Measurements from ENCODE around the gene SUPT3H. TPM values are rescaled to one million over a fixed set of nuclear protein-coding genes. Genes with fewer than 3 reads are reported as not detected.

Gene SUPT3H
- total and polyA plus RNA-seq, 4 donors, result 2.3 to 9.4 (median 5.8) TPM

- intact Hi-C loops (cut with DNase I), result no loop called here
- 93 to 94% methylated on average over 1 of the region's 1 CpG for WGBS, 2 donors
- DNase-seq (no peak), ATAC-seq (ENCODE audit: low FRiP score) (no peak)
- Histone ChIP-seq H3K4me1 (ENCODE audit: control insufficient read depth in 1 of 2, insufficient read depth in 2 of 2, low read length in 2 of 2) (no peaks in the 10 kb centered on the region), H3K9me3 (ENCODE audit: control insufficient read depth, low read length) (no peaks in the 10 kb centered on the region), H3K36me3 (ENCODE audit: control insufficient read depth in 1 of 2, insufficient read depth in 2 of 2, low read length in 1 of 2) (no peaks in the 10 kb centered on the region), H3K27me3 (ENCODE audit: control insufficient read depth in 1 of 2, insufficient read depth in 2 of 2, low read length in 1 of 2) (no peaks in the 10 kb centered on the region), H3K4me3 (ENCODE audit: low read length in 2 of 2) (no peak overlapping the region), H3K27ac (ENCODE audit: low read depth in 1 of 2, low read length in 2 of 2) (no peak overlapping the region)
These were observed 26.1 kb downstream of the SUPT3H start for GRCh38 chr6:45351667-45352066.

GRCh38 chr6:45351076-45351475, 26.7 kb downstream of the SUPT3H start:
- peaks cover 0 to 2% of the 10 kb centered on the region in 2 donors for H3K36me3 ChIP-seq (ENCODE audit: control insufficient read depth in 1 of 2, insufficient read depth in 2 of 2, low read length in 1 of 2)
- WGBS, 2 donors, result 97 to 100% methylated on average over 3 of the region's 3 CpGs
- H3K27ac ChIP-seq (ENCODE audit: low read depth in 1 of 2, low read length in 2 of 2), result no peak overlapping the region
- H3K4me3 ChIP-seq (ENCODE audit: low read length in 2 of 2), result no peak overlapping the region
- no peaks in the 10 kb centered on the region for H3K4me1 ChIP-seq (ENCODE audit: control insufficient read depth in 1 of 2, insufficient read depth in 2 of 2, low read length in 2 of 2)
- DNase-seq, result no peak
- no peaks in the 10 kb centered on the region for H3K9me3 ChIP-seq (ENCODE audit: control insufficient read depth, low read length)
- intact Hi-C loops (cut with DNase I), result no loop called here
- H3K27me3 ChIP-seq (ENCODE audit: control insufficient read depth in 1 of 2, insufficient read depth in 2 of 2, low read length in 1 of 2), result no peaks in the 10 kb centered on the region
- no peak for ATAC-seq (ENCODE audit: low FRiP score)

GRCh38 chr6:45350186-45350710, 27.5 kb downstream of the SUPT3H start:
- no peaks in the 10 kb centered on the region for H3K9me3 ChIP-seq (ENCODE audit: control insufficient read depth, low read length)
- no peak overlapping the region for H3K27ac ChIP-seq (ENCODE audit: low read depth in 1 of 2, low read length in 2 of 2)
- no peaks in the 10 kb centered on the region for H3K27me3 ChIP-seq (ENCODE audit: control insufficient read depth in 1 of 2, insufficient read depth in 2 of 2, low read length in 1 of 2)
- peaks cover 0 to 2% of the 10 kb centered on the region in 2 donors for H3K36me3 ChIP-seq (ENCODE audit: control insufficient read depth in 1 of 2, insufficient read depth in 2 of 2, low read length in 1 of 2)
- no peak for DNase-seq
- no peaks in the 10 kb centered on the region for H3K4me1 ChIP-seq (ENCODE audit: control insufficient read depth in 1 of 2, insufficient read depth in 2 of 2, low read length in 2 of 2)
- no peak overlapping the region for H3K4me3 ChIP-seq (ENCODE audit: low read length in 2 of 2)
- intact Hi-C loops (cut with DNase I), result no loop called here
- ATAC-seq (ENCODE audit: low FRiP score), result no peak

- Histone ChIP-seq H3K9me3 (ENCODE audit: control insufficient read depth, low read length) (no peaks in the 10 kb centered on the region), H3K27me3 (ENCODE audit: control insufficient read depth in 1 of 2, insufficient read depth in 2 of 2, low read length in 1 of 2) (no peaks in the 10 kb centered on the region), H3K4me3 (ENCODE audit: low read length in 2 of 2) (no peak overlapping the region), H3K36me3 (ENCODE audit: control insufficient read depth in 1 of 2, insufficient read depth in 2 of 2, low read length in 1 of 2) (peaks cover 0 to 2% of the 10 kb centered on the region in 2 donors), H3K27ac (ENCODE audit: low read depth in 1 of 2, low read length in 2 of 2) (no peak overlapping the region), H3K4me1 (ENCODE audit: control insufficient read depth in 1 of 2, insufficient read depth in 2 of 2, low read length in 2 of 2) (no peaks in the 10 kb centered on the region)
- ATAC-seq (ENCODE audit: low FRiP score) (no peak), DNase-seq (no peak)
- intact Hi-C loops (cut with DNase I), result no loop called here
- 77 to 83% methylated on average over 2 of the region's 2 CpGs for WGBS, 2 donors
These were observed 32.8 kb downstream of the SUPT3H start for GRCh38 chr6:45344900-45345299.

- intact Hi-C loops (cut with DNase I), result no loop called here
- H3K27me3 ChIP-seq (ENCODE audit: control insufficient read depth in 1 of 2, insufficient read depth in 2 of 2, low read length in 1 of 2), result no peaks in the 10 kb centered on the region
- no peaks in the 10 kb centered on the region for H3K9me3 ChIP-seq (ENCODE audit: control insufficient read depth, low read length)
- H3K36me3 ChIP-seq (ENCODE audit: control insufficient read depth in 1 of 2, insufficient read depth in 2 of 2, low read length in 1 of 2), result no peaks in the 10 kb centered on the region
- no peaks in the 10 kb centered on the region for H3K4me1 ChIP-seq (ENCODE audit: control insufficient read depth in 1 of 2, insufficient read depth in 2 of 2, low read length in 2 of 2)
- ATAC-seq (ENCODE audit: low FRiP score) (no peak), DNase-seq (no peak)
- H3K27ac ChIP-seq (ENCODE audit: low read depth in 1 of 2, low read length in 2 of 2), result no peak overlapping the region
- H3K4me3 ChIP-seq (ENCODE audit: low read length in 2 of 2), result no peak overlapping the region
These were observed 49.2 kb downstream of the SUPT3H start for GRCh38 chr6:45328523-45328922.

GRCh38 chr6:45327956-45328522, 49.7 kb downstream of the SUPT3H start, which contains the start of gene RUNX2:
Gene RUNX2, plus strand, starts transcription at chr6:45328330. Its CDS starts 397 bp downstream, at chr6:45328727.
- DNase-seq (no peak), ATAC-seq (ENCODE audit: low FRiP score) (peak; percentile 48)
- Histone ChIP-seq H3K36me3 (ENCODE audit: control insufficient read depth in 1 of 2, insufficient read depth in 2 of 2, low read length in 1 of 2) (no peaks in the 10 kb centered on the region), H3K9me3 (ENCODE audit: control insufficient read depth, low read length) (no peaks in the 10 kb centered on the region), H3K4me3 (ENCODE audit: low read length in 2 of 2) (no peak within 1 kb of the TSS), H3K27ac (ENCODE audit: low read depth in 1 of 2, low read length in 2 of 2) (no peak within 1 kb of the TSS), H3K4me1 (ENCODE audit: control insufficient read depth in 1 of 2, insufficient read depth in 2 of 2, low read length in 2 of 2) (no peaks in the 10 kb centered on the region), H3K27me3 (ENCODE audit: control insufficient read depth in 1 of 2, insufficient read depth in 2 of 2, low read length in 1 of 2) (no peaks in the 10 kb centered on the region)
- intact Hi-C loops (cut with DNase I), result no loop called here
- WGBS, 2 donors, result 62 to 63% methylated on average over 5 of the region's 5 CpGs

GRCh38 chr6:45326698-45327417, 50.9 kb downstream of the SUPT3H start:
- Histone ChIP-seq H3K9me3 (ENCODE audit: control insufficient read depth, low read length) (no peaks in the 10 kb centered on the region), H3K27ac (ENCODE audit: low read depth in 1 of 2, low read length in 2 of 2) (no peak overlapping the region), H3K4me1 (ENCODE audit: control insufficient read depth in 1 of 2, insufficient read depth in 2 of 2, low read length in 2 of 2) (no peaks in the 10 kb centered on the region), H3K27me3 (ENCODE audit: control insufficient read depth in 1 of 2, insufficient read depth in 2 of 2, low read length in 1 of 2) (no peaks in the 10 kb centered on the region), H3K36me3 (ENCODE audit: control insufficient read depth in 1 of 2, insufficient read depth in 2 of 2, low read length in 1 of 2) (no peaks in the 10 kb centered on the region), H3K4me3 (ENCODE audit: low read length in 2 of 2) (no peak overlapping the region)
- DNase-seq (no peak), ATAC-seq (ENCODE audit: low FRiP score) (no peak)
- intact Hi-C loops (cut with DNase I), result no loop called here
- WGBS, 2 donors, result 97% methylated on average over 5 of the region's 5 CpGs

GRCh38 chr6:45323656-45324224, 54.0 kb downstream of the SUPT3H start:
- ATAC-seq (ENCODE audit: low FRiP score), result no peak
- intact Hi-C loops (cut with DNase I), result no loop called here
- WGBS, 2 donors, result 87 to 93% methylated on average over 3 of the region's 3 CpGs
- Histone ChIP-seq H3K4me3 (ENCODE audit: low read length in 2 of 2) (no peak overlapping the region), H3K27me3 (ENCODE audit: control insufficient read depth in 1 of 2, insufficient read depth in 2 of 2, low read length in 1 of 2) (no peaks in the 10 kb centered on the region), H3K9me3 (ENCODE audit: control insufficient read depth, low read length) (no peaks in the 10 kb centered on the region), H3K27ac (ENCODE audit: low read depth in 1 of 2, low read length in 2 of 2) (no peak overlapping the region), H3K4me1 (ENCODE audit: control insufficient read depth in 1 of 2, insufficient read depth in 2 of 2, low read length in 2 of 2) (no peaks in the 10 kb centered on the region), H3K36me3 (ENCODE audit: control insufficient read depth in 1 of 2, insufficient read depth in 2 of 2, low read length in 1 of 2) (no peaks in the 10 kb centered on the region)
- DNase-seq, result no peak

GRCh38 chr6:45320349-45320748, 57.4 kb downstream of the SUPT3H start:
- no peaks in the 10 kb centered on the region for H3K9me3 ChIP-seq (ENCODE audit: control insufficient read depth, low read length)
- H3K4me1 ChIP-seq (ENCODE audit: control insufficient read depth in 1 of 2, insufficient read depth in 2 of 2, low read length in 2 of 2), result no peaks in the 10 kb centered on the region

More at GRCh38 chr6:45320349-45320748, 57.4 kb downstream of the SUPT3H start:
- Histone ChIP-seq H3K4me3 (ENCODE audit: low read length in 2 of 2) (no peak overlapping the region), H3K27me3 (ENCODE audit: control insufficient read depth in 1 of 2, insufficient read depth in 2 of 2, low read length in 1 of 2) (no peaks in the 10 kb centered on the region), H3K36me3 (ENCODE audit: control insufficient read depth in 1 of 2, insufficient read depth in 2 of 2, low read length in 1 of 2) (no peaks in the 10 kb centered on the region), H3K27ac (ENCODE audit: low read depth in 1 of 2, low read length in 2 of 2) (no peak overlapping the region)
- ATAC-seq (ENCODE audit: low FRiP score), result no peak
- intact Hi-C loops (cut with DNase I), result no loop called here
- WGBS, 2 donors, result 94 to 95% methylated on average over 4 of the region's 4 CpGs
- DNase-seq, result no peak
